SKM-1 (cell line): ENCODE measurements around the gene LHX5.

ENCODE experiments used
- DNase-seq: peaks from one replicate; lab custom pipeline; 2025; ENCODE audit not compliant: unreplicated experiment; lab: John Stamatoyannopoulos, UW

Gene LHX5

GRCh38 chr12:113478351-113479011 is 6.8 kb upstream of the LHX5 start:
- no peak for DNase-seq

DNA sequence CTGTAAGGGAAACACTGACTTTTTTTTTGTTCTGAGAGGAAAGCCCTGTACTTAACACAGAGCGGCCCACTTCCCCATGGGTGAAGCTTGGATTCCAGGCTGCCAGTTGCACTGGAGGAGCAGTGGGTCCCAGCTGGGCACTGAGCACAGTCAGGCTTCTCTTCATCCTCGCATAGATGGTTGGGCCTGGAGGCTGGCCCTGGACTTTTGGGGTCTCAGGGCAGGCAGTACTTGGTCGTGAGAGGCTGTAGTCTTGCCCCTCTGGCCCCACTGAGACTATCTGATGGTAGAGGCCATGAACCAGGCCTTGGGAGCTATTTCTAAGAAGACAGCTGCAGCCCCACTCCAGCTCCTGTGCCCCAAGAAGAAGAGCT is 6.2 kb upstream of the LHX5 start:
- no peak for DNase-seq

- DNase-seq: no peak
Measured at GRCh38 chr12:113477171-113477841, 5.6 kb upstream of the LHX5 start.

GRCh38 chr12:113476176-113476986 is 4.7 kb upstream of the LHX5 start:
- DNase-seq: no peak

GRCh38 chr12:113475451-113476175 is 3.9 kb upstream of the LHX5 start:
- DNase-seq: no peak

GRCh38 chr12:113474635-113475436 is 3.2 kb upstream of the LHX5 start:
- no peak for DNase-seq

DNA sequence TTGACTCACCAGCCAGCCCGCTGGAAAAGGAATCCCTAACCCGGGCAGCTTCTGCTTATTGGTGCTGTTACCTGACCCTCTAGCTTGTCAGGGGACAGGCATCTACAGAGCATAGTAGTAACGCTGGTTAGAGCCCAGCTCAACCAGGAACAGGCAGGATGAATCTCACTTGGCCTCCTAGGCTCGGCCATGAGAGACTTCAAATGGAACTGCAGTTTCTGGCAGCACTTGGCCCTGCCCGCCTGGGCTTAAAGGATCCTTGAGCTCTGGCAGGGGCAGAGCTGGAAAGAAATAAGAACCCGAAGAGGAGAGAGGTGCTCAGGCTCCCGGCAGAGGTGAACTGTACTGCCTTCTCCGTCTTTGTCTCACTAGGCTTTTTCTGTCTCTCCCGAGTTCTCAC is 2.3 kb upstream of the LHX5 start:
- no peak for DNase-seq

DNA sequence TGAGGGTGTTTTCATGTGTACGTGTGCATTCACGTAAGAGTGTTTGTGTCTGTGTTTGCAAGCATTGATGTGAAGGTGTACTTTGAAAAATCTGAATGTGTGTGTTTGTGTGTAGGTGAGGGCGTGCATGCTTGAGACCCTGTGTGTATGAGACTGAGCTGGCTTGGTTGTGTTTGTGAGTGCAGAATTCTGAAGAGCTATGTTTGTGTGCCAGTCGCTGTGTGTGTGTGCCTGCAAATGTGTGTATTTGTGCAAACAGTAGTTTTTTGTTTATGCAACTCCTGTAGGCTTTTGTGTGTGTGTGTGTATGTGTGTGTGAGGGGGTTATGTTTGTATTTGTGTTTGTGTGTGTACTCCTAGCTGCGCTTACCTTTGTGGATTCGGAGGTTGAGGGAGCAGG is 1.7 kb upstream of the LHX5 start:
- DNase-seq: no peak

GRCh38 chr12:113472191-113473121 is 785 bp upstream of the LHX5 start:
- DNase-seq: no peak

GRCh38 chr12:113470871-113471618 is 626 bp downstream of the LHX5 start:
- no peak for DNase-seq

DNA sequence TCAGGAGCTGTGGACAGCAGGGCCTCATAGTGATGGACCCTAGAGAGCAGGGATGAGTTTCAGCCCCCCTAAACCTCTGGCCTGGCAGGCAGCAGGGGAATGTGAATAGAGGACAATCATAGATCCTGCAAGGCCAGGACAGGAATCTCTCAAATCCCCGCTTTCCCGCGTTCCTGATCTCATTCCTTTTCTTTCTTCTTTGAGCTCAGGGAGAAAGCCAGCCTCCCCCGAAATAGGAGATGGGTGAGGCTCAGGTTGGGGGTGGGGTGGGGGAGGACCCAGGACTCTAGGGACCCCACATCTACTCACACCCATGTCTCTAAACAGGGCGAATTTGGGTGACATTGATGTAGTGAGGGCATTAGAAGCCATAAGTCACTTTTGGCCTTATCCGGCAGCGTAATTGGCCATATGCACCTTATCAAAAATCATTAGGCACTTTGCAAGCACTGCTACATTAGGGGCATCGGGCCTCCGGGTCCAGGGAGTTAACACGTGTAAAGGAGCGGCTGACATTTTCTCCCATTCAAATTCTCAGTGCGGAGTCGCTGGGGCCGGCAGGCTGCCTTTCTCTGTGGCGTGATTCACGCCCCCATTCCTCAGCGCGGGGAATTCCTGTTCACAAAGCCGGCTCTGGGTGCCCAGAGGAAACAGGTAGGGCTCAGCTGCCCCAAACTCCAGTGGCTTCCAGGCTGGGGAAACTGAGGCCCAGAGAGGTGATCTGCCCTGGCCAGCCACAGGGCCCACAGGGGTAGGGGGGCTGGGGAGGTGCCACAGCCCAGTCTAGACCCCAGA is 1.5 kb downstream of the LHX5 start:
- no peak for DNase-seq

DNA sequence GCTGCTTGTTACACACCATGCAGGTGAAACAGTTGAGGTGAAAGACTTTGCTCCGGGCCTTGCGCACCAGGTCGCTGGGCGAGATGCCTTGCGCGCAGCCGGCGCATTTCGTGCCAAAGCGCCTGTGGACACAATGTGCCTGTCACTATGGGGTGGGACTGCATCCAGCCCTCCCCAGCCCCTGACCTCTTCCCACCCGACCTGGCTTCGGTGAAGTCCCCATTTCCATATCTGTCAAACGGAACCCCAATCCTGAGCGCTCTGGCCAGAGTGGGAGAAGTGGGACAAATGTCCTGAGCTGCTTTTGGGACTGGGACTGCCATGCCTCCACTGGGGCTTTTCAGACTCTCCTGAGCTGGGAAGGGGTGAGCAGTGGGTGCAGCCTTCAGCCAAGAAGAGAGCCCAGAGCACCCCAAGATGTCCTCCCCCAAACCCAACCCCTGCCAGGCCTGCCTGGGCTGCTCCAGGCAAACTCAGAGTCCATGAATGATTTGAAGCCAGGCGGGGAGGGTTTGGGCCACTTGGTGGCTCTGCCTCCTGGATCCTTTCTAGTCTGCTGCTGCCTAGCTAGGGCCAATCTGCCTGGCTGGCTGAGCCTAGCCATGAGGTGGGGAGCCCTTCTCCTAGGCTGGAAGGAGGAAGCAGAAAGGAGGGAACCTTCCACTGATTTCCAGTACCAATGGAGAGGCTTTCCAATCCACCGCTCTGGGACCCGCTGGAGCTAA is 2.3 kb downstream of the LHX5 start:
- DNase-seq: no peak

DNA sequence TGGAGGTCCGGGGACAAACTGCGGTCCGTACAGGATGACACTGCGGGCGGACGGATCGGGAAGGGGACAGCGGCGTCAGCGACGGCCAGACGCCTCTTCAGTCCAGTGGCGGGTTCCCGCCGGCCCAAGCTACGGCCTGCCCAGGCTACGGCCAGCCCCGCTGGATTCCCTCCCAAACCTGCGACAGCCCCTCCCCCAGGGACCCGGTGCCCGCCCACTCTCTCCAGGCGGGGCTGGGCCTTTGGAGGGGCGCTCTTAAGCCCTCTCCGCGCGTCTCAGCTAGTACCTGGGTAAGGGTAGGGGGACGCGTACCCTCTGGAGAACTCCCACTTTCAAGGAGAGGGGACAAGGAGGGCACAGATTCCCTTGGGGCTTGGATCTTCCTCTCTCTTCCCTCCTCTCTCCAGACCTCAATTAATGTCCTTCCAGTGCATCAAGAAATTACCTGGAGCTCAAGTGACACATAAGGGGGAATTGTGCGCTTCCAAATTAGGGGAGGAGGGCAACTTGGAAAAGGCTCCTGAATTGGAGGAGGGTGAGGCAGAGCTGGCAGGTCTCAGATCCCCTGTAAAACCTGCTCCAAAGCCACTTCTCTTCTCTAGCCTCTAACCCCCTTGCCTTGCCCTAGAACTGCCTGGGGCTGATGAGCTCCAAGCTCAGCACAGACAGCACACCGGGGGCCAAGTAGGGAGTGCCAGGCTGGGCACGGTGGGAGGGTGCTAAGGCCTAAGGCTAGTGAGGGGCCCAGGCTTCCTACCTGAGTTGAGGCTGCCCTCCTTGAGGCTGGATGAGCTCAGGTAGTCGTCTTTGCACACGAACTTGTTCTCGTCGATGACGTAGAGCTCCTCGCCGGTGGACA is 3.1 kb downstream of the LHX5 start:
- DNase-seq: no peak

GRCh38 chr12:113467502-113468364 is 3.9 kb downstream of the LHX5 start:
- DNase-seq: no peak

DNA sequence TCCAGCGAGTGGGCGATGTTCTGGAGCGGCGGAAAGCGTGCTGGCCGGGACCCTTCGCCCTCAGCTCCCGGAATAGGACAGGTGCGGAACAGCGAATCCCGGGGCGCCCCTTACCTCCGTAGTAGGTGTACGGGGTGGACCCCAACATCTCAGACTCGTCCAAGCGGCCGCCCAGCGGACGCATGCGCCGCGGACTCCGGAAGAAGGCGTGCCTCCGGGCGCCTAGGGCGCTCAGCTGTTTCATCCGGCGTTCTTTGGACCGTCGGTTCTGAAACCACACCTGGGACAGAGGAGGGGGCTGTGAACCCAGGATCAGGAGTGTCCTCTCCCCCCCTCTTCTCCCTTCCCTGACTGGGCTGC is 4.5 kb downstream of the LHX5 start:
- no peak for DNase-seq
